ENCODE measurements around the gene IRF5.

GRCh38 chr7:128986609-128987008 is 48.9 kb downstream of the IRF5 start:
- TF ChIP-seq, protein P1, sequence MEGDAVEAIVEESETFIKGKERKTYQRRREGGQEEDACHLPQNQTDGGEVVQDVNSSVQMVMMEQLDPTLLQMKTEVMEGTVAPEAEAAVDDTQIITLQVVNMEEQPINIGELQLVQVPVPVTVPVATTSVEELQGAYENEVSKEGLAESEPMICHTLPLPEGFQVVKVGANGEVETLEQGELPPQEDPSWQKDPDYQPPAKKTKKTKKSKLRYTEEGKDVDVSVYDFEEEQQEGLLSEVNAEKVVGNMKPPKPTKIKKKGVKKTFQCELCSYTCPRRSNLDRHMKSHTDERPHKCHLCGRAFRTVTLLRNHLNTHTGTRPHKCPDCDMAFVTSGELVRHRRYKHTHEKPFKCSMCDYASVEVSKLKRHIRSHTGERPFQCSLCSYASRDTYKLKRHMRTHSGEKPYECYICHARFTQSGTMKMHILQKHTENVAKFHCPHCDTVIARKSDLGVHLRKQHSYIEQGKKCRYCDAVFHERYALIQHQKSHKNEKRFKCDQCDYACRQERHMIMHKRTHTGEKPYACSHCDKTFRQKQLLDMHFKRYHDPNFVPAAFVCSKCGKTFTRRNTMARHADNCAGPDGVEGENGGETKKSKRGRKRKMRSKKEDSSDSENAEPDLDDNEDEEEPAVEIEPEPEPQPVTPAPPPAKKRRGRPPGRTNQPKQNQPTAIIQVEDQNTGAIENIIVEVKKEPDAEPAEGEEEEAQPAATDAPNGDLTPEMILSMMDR (IDR thresholded peaks at IDR 0.05 in 2 of 3, conservative IDR thresholded peaks at IDR 0.05 in 1 of 3; ENCODE audit: borderline replicate concordance in 1 of 3, insufficient read depth in 1 of 3, low read depth in 2 of 3, low read length in 2 of 3): no peak
- TF ChIP-seq EZH2 (IDR thresholded peaks at IDR 0.05) (no peak), SP1 (IDR thresholded peaks at IDR 0.05; ENCODE audit: low read depth) (no peak), REST (IDR thresholded peaks at IDR 0.05; ENCODE audit: low read depth) (no peak), POLR2A (IDR thresholded peaks at IDR 0.05; ENCODE audit: borderline replicate concordance, extremely low read depth, insufficient read depth, insufficient read length) (no peak), JUND (IDR thresholded peaks at IDR 0.05) (no peak), EZH2phosphoT487 (IDR thresholded peaks at IDR 0.05; ENCODE audit: borderline replicate concordance) (no peak), RAD21 (IDR thresholded peaks at IDR 0.05; ENCODE audit: low read depth) (no peak)

Data from HCT116 (cell line).